HG02610 (cell line): Measurements from ENCODE around the gene PDCD11.
"Not testable (repeated sequence)": the region's sequence is repeated elsewhere in the genome, so short reads cannot be mapped to it uniquely, and the experiment has no call there.

Source experiments
- ATAC-seq: cut with Tn5 transposase; IDR thresholded peaks from one replicate; pipeline ENCODE4 v1.9.1; 2021; ENCODE audit warnings: mild to moderate bottlenecking, moderate library complexity; ENCODE audit not compliant: unreplicated experiment

PDCD11 gene

GRCh38 chr10:103417148-103417469, 20.7 kb downstream of the PDCD11 start:
- ATAC-seq, result not testable (repeated sequence)

GRCh38 chr10:103417601-103418000, 21.2 kb downstream of the PDCD11 start:
- no peak for ATAC-seq

- ATAC-seq, result no peak
Observed at GRCh38 chr10:103419101-103419500, 22.7 kb downstream of the PDCD11 start.

- ATAC-seq, result no peak
Observed at GRCh38 chr10:103423748-103424147, 27.3 kb downstream of the PDCD11 start.

- no peak for ATAC-seq
Observed at GRCh38 chr10:103427866-103428265, 31.4 kb downstream of the PDCD11 start.

- ATAC-seq, result no peak
Observed at GRCh38 chr10:103428989-103429643, 32.7 kb downstream of the PDCD11 start.

- ATAC-seq, result no peak
Observed at GRCh38 chr10:103429647-103430046, 33.2 kb downstream of the PDCD11 start.

GRCh38 chr10:103431902-103432301, 35.5 kb downstream of the PDCD11 start:
- no peak for ATAC-seq

- ATAC-seq, result no peak
Observed at GRCh38 chr10:103433858-103434257, 37.4 kb downstream of the PDCD11 start.

GRCh38 chr10:103439776-103440175, 43.4 kb downstream of the PDCD11 start:
- ATAC-seq, result no peak

GRCh38 chr10:103440416-103440815, 44.0 kb downstream of the PDCD11 start:
- no peak for ATAC-seq

- no peak for ATAC-seq
Observed at GRCh38 chr10:103441206-103441605, 44.8 kb downstream of the PDCD11 start.

GRCh38 chr10:103441611-103442010, 45.2 kb downstream of the PDCD11 start:
- no peak for ATAC-seq

- no peak for ATAC-seq
Observed at GRCh38 chr10:103442031-103442461, 45.6 kb downstream of the PDCD11 start.

GRCh38 chr10:103443475-103444185, 47.2 kb downstream of the PDCD11 start:
- no peak for ATAC-seq

- ATAC-seq, result no peak
Observed at GRCh38 chr10:103444478-103444877, 48.1 kb downstream of the PDCD11 start.

- no peak for ATAC-seq
Observed at GRCh38 chr10:103445366-103445765, 48.9 kb downstream of the PDCD11 start.

- ATAC-seq, result no peak
Observed at GRCh38 chr10:103445767-103446567, 49.5 kb downstream of the PDCD11 start.

- no peak for ATAC-seq
Observed at GRCh38 chr10:103447187-103447586, 50.8 kb downstream of the PDCD11 start.

- no peak for ATAC-seq
Observed at GRCh38 chr10:103448746-103449145, 52.3 kb downstream of the PDCD11 start.

GRCh38 chr10:103449208-103450144, 53.0 kb downstream of the PDCD11 start:
- no peak for ATAC-seq
